HUES64 (cell line): ENCODE results near the gene DHRSX.
"Not testable (repeated sequence)": the region's sequence is repeated elsewhere in the genome, so short reads cannot be mapped to it uniquely, and the experiment has no call there.

Experiments
- H3K27ac ChIP-seq: 2 replicates; pipeline ENCODE4 v1.7.0; 2013; ENCODE audit warnings: low read depth, low read length, inconsistent platforms
- H3K27me3 ChIP-seq: 2 replicates; pipeline ENCODE4 v1.6.1; 2013; ENCODE audit warnings: mild to moderate bottlenecking, low read length; ENCODE audit not compliant: insufficient read depth
- H3K36me3 ChIP-seq: 2 replicates; pipeline ENCODE4 v1.6.1; 2013; ENCODE audit warnings: mild to moderate bottlenecking, low read length; ENCODE audit not compliant: insufficient read depth
- H3K4me1 ChIP-seq: 2 replicates; pipeline ENCODE4 v1.6.1; 2013; ENCODE audit warnings: mild to moderate bottlenecking, low read length, moderate library complexity; ENCODE audit not compliant: insufficient read depth
- H3K4me3 ChIP-seq: 2 replicates; pipeline ENCODE4 v1.5.1; 2013; ENCODE audit warnings: mild to moderate bottlenecking, low read length, moderate library complexity
- H3K9ac ChIP-seq: 2 replicates; pipeline ENCODE4 v1.6.1; 2013; ENCODE audit warnings: mild to moderate bottlenecking, low read depth, low read length
- H3K9me3 ChIP-seq: 2 replicates; pipeline ENCODE4 v1.6.1; 2013; ENCODE audit warnings: low read depth, low read length; ENCODE audit not compliant: insufficient read depth
- WGBS: fragments of 150-250, 120-280 bp; methylation state at CpG from one replicate; pipeline ENCODE4 v1.1.7; 2013; ENCODE audit warnings: missing lambda C conversion rate; 5-methylcytosine and 5-hydroxymethylcytosine counted together

Gene DHRSX

DNA sequence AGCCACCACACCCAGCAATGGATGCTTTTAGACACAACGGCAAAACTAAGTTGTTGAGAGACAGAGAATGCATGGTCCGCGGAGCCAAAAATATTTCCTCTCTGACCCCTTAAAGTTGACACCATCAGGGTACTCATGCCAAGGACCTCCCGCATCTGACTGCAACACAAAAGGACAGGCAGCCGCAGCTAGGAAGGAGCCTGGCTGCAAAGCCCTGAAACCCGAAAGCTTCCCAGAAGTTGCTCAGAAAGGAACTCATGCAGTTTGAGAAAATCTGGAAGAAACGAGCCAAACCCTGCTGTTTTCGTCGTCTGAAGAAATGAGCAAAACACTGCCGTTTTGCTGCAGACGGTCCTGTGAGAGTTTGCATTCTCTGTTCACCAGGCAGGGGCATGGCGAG is 16.5 kb downstream of the DHRSX start:
- Histone ChIP-seq H3K9ac (0 out of 2 replicates have a peak overlapping the region, but pooled peaks have one; percentile 37), H3K4me1 (peaks cover 10% of the 10 kb centered on the region), H3K27ac (peak overlapping the region; percentile 27), H3K27me3 (no peaks in the 10 kb centered on the region), H3K36me3 (peaks cover 33% of the 10 kb centered on the region), H3K9me3 (no peaks in the 10 kb centered on the region), H3K4me3 (no peak overlapping the region)
- WGBS, result 85% methylated on average over 12 of the region's 12 CpGs

DNA sequence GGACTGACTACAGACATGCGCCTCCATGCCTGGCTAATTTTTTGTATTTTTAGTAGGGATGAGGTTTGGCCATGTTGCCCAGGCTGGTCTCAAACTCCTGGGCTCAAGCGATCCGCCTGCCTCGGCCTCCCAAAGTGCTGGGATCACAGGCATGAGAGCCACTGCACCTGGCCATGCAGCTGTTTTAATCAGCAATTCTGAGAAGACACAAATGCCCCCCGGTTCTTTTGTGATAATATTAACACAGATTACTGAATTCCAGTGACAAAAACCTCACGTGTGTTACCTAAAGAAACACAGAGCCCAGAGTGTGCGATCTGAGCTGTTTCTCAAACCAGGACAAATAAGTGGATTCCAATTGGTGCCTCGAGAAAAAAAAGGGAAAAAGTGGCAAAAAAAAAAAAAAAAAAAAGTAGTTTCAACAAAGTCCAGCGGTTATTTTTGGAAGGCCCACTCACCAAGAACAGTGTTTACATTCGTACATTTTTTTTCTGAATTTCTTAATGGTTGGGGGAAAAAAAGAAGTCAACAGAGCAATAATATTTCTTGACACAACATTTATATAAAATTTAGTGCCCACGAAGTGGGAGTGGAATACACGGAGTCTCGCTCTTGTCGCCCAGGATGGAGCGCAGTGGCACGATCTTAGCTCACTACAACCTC is 17.2 kb downstream of the DHRSX start:
- peaks cover 10% of the 10 kb centered on the region for H3K4me1 ChIP-seq
- H3K9me3 ChIP-seq, result no peaks in the 10 kb centered on the region
- H3K27ac ChIP-seq, result no peak overlapping the region
- H3K36me3 ChIP-seq, result peaks cover 26% of the 10 kb centered on the region
- no peak overlapping the region for H3K9ac ChIP-seq
- no peak overlapping the region for H3K4me3 ChIP-seq
- no peaks in the 10 kb centered on the region for H3K27me3 ChIP-seq
- WGBS, result 95% methylated on average over 15 of the region's 16 CpGs

GRCh38 chrX:2481597-2481996 is 19.2 kb downstream of the DHRSX start:
- H3K4me3 ChIP-seq, H3K27ac ChIP-seq, H3K36me3 ChIP-seq, H3K27me3 ChIP-seq, H3K9me3 ChIP-seq, H3K9ac ChIP-seq: not testable (repeated sequence)
- 89% methylated on average over 11 of the region's 12 CpGs for WGBS
- peaks cover 10% of the 10 kb centered on the region for H3K4me1 ChIP-seq

GRCh38 chrX:2479982-2480381 is 20.8 kb downstream of the DHRSX start:
- not testable (repeated sequence) for H3K9ac ChIP-seq, H3K27ac ChIP-seq, H3K4me1 ChIP-seq, H3K36me3 ChIP-seq, H3K27me3 ChIP-seq, H3K4me3 ChIP-seq, H3K9me3 ChIP-seq
- WGBS, result 95% methylated on average over 5 of the region's 5 CpGs

DNA sequence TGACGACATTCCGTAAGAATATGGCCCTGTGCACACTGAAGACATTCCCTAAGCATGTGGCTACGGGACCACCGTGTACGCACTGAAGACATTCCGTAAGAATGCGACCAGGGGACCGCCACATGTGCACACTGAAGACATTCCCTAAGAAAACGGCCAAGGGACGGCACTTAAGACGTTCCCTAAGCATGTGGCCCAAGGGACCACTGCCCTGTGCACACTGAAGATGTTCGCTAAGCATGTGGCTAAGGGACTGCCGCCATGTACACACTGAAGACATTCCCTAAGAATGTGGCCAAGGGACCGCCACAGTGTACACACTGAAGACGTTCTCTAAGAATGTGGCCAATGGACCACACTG is 21.4 kb downstream of the DHRSX start:
- H3K4me3 ChIP-seq, result no peak overlapping the region
- peaks cover 2% of the 10 kb centered on the region for H3K4me1 ChIP-seq
- H3K27ac ChIP-seq, result no peak overlapping the region
- WGBS, result 96% methylated on average over 15 of the region's 15 CpGs
- H3K9me3 ChIP-seq, result no peaks in the 10 kb centered on the region
- H3K9ac ChIP-seq, result no peak overlapping the region
- no peaks in the 10 kb centered on the region; the same call in 1 of the 2 replicates for H3K36me3 ChIP-seq
- no peaks in the 10 kb centered on the region for H3K27me3 ChIP-seq

- Histone ChIP-seq H3K36me3 (no peaks in the 10 kb centered on the region; the same call in 1 of the 2 replicates), H3K4me3 (no peak overlapping the region), H3K27ac (no peak overlapping the region), H3K27me3 (no peaks in the 10 kb centered on the region), H3K9ac (no peak overlapping the region), H3K4me1 (no peaks in the 10 kb centered on the region), H3K9me3 (no peaks in the 10 kb centered on the region)
- 92% methylated on average over 21 of the region's 21 CpGs for WGBS
These were observed 22.0 kb downstream of the DHRSX start for GRCh38 chrX:2478546-2479419.

GRCh38 chrX:2477313-2477712 is 23.5 kb downstream of the DHRSX start:
- not testable (repeated sequence) for H3K27ac ChIP-seq, H3K9ac ChIP-seq, H3K4me1 ChIP-seq, H3K9me3 ChIP-seq, H3K4me3 ChIP-seq, H3K27me3 ChIP-seq, H3K36me3 ChIP-seq
- WGBS, result 96% methylated on average over 9 of the region's 11 CpGs

GRCh38 chrX:2474963-2475726 is 25.6 kb downstream of the DHRSX start:
- Histone ChIP-seq H3K4me1 (no peaks in the 10 kb centered on the region), H3K9ac (no peak overlapping the region), H3K27ac (peak overlapping the region; percentile 36; the same call in 1 of the 2 replicates), H3K4me3 (no peak overlapping the region), H3K9me3 (peaks cover under 1% of the 10 kb centered on the region; the same call in 1 of the 2 replicates), H3K36me3 (peaks cover under 1% of the 10 kb centered on the region; the same call in 1 of the 2 replicates), H3K27me3 (no peaks in the 10 kb centered on the region)
- WGBS, result 87% methylated on average over 18 of the region's 18 CpGs

DNA sequence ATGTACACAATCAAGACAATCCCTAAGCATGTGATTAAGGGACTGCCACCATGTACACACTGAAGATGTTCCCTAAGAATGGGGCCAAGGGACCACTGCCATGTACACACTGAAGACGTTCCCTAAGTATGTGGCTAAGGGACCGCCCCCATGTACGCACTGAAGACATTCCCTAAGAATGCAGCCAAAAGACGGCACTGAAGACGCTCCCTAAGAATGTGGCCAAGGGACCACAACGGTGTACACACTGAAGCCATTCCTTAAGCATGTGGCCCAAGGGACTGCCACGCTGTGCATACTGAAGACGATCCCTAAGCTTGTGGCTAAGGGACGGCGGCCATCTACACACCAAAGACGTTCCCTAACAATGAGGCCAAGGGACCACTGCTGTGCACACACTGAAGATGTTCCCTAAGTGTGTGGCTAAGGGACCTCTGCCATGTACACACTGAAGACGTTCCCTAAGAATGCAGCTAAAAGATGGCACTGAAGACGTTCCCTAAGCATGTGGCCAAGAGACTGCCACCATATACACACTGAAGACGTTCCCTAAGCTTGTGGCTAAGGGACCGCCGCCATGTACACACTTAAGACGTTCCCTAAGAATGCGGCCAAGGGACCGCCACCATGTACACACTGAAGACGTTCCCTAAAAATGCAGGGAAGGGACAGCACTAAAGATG is 26.4 kb downstream of the DHRSX start:
- Histone ChIP-seq H3K27ac (peak overlapping the region; percentile 36; the same call in 1 of the 2 replicates), H3K4me1 (no peaks in the 10 kb centered on the region), H3K4me3 (no peak overlapping the region), H3K9me3 (peaks cover 8% of the 10 kb centered on the region; the same call in 1 of the 2 replicates), H3K9ac (no peak overlapping the region), H3K36me3 (peaks cover 3% of the 10 kb centered on the region; the same call in 1 of the 2 replicates), H3K27me3 (no peaks in the 10 kb centered on the region)
- WGBS, result 87% methylated on average over 20 of the region's 20 CpGs

DNA sequence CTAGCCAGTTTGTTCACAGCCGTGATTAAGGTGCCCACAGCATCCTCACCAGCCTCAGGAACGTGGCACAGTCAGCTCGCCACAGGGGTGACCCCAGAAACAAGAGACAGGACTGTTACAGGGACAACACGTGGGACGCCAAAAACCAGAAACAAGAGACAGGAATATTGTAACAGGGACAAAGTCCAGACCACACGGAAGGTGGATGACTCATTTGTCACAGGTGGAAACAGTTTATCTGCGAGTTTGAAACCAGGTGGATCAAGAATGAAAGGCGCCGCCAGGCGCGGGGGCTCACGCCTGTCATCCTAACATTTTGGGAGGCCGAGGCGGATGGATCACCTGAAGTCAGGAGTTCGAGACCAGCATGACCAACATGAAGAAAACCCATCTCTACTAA is 27.7 kb downstream of the DHRSX start:
- peaks cover 13% of the 10 kb centered on the region; the same call in 1 of the 2 replicates for H3K9me3 ChIP-seq
- not testable (repeated sequence) for H3K36me3 ChIP-seq, H3K27me3 ChIP-seq, H3K9ac ChIP-seq, H3K4me1 ChIP-seq, H3K4me3 ChIP-seq, H3K27ac ChIP-seq
- WGBS, result 94% methylated on average over 15 of the region's 15 CpGs
